DMS114 treated with DMSO at 0.1 percent for 48 hours (cell line): ENCODE results near the gene PSMD5.

Experiments
- DNase-seq: peaks from one replicate; lab custom pipeline; 2025; ENCODE audit not compliant: unreplicated experiment; lab: John Stamatoyannopoulos, UW

PSMD5 gene

GRCh38 chr9:120842685-120843485 is at the start of gene PSMD5:
TSS of gene PSMD5 (minus strand) at chr9:120842922. CDS start at chr9:120842909, 13 bp downstream.
- peak; percentile 95 for DNase-seq

- no peak for DNase-seq
Measured at GRCh38 chr9:120891884-120892747, 49.4 kb upstream of the PSMD5 start.

GRCh38 chr9:120891245-120891883 is 48.6 kb upstream of the PSMD5 start:
- DNase-seq: no peak

GRCh38 chr9:120890320-120891244 is 47.9 kb upstream of the PSMD5 start:
- no peak for DNase-seq

- no peak for DNase-seq
Measured at GRCh38 chr9:120889606-120890271, 47.0 kb upstream of the PSMD5 start.

GRCh38 chr9:120888626-120889025 is 45.9 kb upstream of the PSMD5 start:
- DNase-seq: no peak

- DNase-seq: no peak
Measured at GRCh38 chr9:120886490-120886967, 43.8 kb upstream of the PSMD5 start.

GRCh38 chr9:120885958-120886357 is 43.2 kb upstream of the PSMD5 start:
- no peak for DNase-seq

GRCh38 chr9:120885457-120885856 is 42.7 kb upstream of the PSMD5 start:
- DNase-seq: no peak

- DNase-seq: no peak
Measured at GRCh38 chr9:120883608-120883996, 40.9 kb upstream of the PSMD5 start.

- no peak for DNase-seq
Measured at GRCh38 chr9:120882935-120883607, 40.3 kb upstream of the PSMD5 start.

- no peak for DNase-seq
Measured at GRCh38 chr9:120879446-120879845, 36.7 kb upstream of the PSMD5 start.

- DNase-seq: no peak
Measured at GRCh38 chr9:120878188-120879130, 35.7 kb upstream of the PSMD5 start.

GRCh38 chr9:120877276-120878034 is 34.7 kb upstream of the PSMD5 start:
- peak; percentile 18 for DNase-seq

GRCh38 chr9:120876842-120877240 is 34.1 kb upstream of the PSMD5 start, which contains the start of gene PHF19:
TSS of gene PHF19 (minus strand) at chr9:120877188. CDS start at chr9:120874741, 2,447 bp downstream.
- no peak for DNase-seq

GRCh38 chr9:120875954-120876841 is 33.5 kb upstream of the PSMD5 start:
- DNase-seq: peak; percentile 12
